ENCODE data around the gene SLC38A6.

SLC38A6 gene

DNA sequence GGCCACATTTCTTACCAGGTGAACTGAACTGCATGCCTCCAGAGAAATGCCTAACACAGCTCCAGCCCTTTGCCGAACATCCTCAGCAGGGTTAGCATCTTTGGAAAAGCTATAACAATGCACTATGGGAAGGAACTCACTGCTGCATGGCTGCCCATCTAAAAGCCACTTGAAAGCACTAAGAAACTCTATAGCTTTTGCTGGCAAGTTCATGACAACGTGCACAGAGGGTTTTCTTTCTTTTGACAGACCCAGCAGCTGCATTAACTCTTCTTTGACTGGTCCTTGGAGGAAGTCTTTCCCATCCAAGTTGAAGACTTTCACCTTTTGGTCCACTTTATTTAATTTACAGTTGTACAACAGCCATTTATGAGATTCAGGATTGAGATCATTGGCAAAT is 5.5 kb upstream of the SLC38A6 start:
- H3K4me3 ChIP-seq (ENCODE audit: low read depth, low read length): no peak overlapping the region

DNA sequence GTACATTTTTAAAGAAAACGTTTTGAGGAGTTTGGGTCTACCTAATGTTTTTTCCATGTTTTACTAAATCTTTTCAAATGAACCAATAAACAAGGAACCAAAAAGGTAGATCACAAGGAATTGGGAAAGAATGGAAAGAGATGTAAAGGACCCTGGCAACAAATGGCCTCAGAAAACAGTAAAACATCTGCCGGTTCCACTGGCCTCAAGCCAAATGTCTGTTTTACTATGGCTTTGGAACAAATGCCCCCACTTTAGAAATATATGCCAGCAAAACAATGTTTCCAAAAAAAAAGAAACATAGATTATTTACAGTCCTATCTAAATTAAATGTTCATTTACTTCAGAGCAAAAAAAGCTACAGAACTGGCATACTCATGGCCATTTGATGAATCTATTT is 3.2 kb upstream of the SLC38A6 start:
- no peak overlapping the region for H3K4me3 ChIP-seq (ENCODE audit: low read depth, low read length)

DNA sequence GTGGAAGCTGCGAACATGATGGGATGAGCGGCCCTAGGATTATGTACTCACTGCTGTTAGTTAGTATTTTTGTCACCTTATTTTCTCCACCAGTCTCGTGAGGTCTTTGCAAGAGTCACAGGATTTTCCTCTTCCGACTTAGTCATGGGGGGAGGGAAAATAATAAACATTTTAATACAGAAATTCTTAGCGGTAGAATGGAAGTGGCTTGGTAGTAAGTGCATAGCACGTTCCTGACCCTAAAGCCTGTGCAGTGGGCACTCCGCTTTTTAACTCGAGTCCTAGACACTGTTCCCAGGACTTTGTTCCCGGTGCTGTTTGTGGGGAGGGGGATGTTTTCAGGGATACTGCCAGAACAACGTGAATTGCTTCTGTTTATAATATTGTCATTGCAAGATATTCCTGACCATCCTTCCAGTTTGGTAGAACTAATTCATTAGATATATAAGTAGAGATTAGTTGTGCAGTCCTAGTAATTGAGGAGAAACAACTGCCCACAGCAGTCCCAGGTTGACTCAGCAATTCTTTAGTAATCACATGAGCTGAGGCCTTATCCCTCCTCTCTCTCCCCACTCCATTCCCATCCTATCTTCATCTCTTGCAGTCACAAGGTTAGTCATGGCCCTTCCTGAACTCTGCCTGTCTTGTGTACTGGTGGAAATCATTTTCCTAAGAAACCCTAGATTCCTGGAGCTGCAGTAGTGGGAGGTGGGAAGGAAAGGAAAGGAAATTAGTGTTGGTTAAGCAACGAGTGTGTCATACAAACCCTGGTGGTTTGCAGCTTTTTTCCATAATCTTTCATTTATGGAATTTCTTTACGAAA is 799 bp downstream of the SLC38A6 start:
- H3K4me3 ChIP-seq (ENCODE audit: low read depth, low read length): peak overlapping the region; percentile 92

DNA sequence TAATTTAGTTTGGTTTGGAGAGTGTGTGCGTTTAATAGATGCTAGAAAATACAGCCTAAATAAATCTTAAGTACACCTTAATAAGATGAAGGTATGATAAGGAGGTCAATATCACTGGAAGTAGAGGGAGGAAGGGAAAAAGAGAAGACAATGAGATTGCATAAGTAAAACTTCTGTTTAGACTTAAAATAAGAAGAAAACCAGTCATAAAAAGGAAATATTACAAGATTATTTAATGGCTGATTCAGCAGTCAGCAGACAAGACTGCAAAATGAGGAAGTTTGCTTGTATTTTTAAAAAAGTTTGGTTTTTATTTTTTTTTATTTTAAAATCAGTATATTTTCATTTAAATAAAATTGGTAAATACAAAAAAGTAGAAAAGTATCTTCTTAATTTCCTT is 3.2 kb downstream of the SLC38A6 start:
- no peak overlapping the region for H3K4me3 ChIP-seq (ENCODE audit: low read depth, low read length)

DNA sequence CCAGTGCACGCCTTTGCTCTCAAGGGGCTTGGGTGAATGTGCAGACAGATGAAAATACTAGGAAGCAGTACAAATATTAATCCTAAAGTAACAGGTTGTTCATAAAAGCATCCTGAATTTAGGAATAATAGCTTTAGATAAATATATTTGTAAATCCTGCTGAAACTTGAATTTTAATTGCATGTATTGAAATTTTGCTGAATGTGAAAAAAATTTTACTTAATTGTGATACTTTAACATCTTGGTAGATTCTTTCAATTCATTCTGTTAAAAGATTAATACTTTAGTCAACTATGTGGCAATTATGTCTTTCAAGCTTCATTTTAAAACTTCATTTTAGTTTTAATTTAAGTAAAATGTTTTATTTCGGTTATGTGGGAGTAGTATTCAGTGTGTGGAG is 5.5 kb downstream of the SLC38A6 start:
- no peak overlapping the region for H3K4me3 ChIP-seq (ENCODE audit: low read depth, low read length)

DNA sequence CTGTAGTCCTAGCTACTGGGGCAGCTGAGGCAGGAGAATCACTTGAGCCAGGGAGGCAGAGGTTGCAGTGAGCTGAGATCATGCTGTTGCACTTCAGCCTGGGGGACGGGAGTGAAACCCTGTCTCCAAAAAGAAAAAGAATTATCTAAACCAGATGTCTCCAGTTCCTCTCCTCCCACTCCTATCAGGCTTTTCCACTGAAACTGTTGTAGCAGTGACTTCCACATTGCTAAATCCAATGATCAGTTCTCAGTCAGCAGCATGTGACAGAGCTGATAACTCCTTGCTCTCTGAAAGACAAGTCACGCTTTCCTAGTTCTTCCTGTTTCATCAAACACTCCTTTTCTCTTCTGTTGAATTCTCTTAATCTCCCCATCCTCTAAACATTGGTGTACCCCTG is 8.6 kb downstream of the SLC38A6 start:
- H3K4me3 ChIP-seq (ENCODE audit: low read depth, low read length): no peak overlapping the region

DNA sequence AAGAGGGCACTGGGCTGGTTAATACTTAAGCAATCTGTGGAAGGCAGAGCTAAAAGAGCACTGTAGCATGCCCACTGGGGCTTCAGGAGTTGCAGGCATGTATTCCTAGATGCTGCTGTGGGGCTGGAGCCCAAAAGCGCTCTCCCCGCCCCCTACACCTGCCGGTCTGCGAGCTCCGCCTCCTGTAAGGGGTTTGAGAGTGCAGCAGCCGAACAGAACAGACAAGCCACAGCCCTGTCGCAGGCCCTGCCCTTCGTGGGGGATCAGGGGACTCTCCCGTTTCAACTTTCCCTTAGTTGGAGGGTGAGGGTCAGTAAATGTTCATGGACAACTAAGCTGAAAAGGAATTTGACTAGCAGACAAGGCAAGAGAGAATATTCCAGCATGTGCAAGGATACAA is 17.6 kb downstream of the SLC38A6 start:
- H3K4me3 ChIP-seq (ENCODE audit: low read depth, low read length): no peak overlapping the region

DNA sequence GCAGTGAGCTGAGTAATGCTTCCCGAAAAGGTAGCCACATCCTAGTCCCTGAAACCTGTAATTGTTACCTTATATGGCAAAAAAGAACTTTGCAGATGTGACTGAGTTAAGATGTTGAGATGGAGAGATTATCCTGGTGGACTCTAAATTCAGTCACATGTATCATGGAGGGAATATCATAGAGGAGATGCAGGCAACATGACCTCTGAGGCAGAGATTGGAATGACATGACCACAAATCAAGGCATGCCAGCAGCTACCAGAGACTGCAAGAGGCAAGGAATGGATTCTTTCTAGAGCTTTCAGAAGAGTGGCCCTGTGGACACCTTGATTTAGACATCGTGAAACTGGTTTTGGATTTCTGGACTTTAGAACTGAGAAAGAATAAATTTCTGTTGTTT is 18.5 kb downstream of the SLC38A6 start:
- H3K4me3 ChIP-seq (ENCODE audit: low read depth, low read length): no peak overlapping the region

DNA sequence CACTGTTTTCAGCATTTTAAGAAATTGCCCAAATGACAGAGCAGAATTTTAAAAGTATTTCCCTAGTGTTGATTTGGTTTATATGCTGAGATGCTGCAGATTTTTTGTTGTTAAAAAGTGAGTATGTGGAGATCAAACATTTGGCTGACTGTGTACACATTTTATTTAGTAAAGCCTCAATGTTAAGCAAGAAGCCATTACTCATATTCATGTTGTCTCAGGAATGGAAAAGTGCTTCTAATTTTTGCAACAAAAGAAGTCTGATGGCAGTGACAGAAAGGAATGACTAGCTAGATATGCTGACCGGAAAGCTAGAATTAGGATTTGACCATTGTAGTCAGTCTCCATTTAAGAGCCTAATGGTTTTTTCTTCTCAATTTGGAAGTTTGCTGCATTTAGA is 22.5 kb downstream of the SLC38A6 start:
- no peak overlapping the region for H3K4me3 ChIP-seq (ENCODE audit: low read depth, low read length)

DNA sequence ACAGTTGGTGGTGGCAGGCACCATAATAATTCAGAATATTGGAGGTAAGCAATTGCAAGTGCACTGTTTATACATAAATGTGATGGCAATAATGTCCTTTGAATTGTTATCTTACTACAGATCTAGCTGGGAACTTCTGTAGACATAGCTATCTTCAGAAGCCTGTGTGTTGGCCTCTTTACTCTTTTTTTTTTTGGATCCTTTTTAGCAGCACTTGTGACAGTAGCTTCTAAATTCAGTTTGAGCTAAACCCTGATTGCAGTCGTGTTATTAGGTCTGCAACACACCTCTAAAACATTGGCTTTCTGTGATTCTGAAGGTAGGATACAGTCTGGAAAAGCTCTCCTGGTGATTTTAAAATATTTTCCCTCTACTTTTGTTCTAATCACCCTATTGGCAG is 38.5 kb downstream of the SLC38A6 start:
- H3K4me3 ChIP-seq (ENCODE audit: low read depth, low read length): no peak overlapping the region

DNA sequence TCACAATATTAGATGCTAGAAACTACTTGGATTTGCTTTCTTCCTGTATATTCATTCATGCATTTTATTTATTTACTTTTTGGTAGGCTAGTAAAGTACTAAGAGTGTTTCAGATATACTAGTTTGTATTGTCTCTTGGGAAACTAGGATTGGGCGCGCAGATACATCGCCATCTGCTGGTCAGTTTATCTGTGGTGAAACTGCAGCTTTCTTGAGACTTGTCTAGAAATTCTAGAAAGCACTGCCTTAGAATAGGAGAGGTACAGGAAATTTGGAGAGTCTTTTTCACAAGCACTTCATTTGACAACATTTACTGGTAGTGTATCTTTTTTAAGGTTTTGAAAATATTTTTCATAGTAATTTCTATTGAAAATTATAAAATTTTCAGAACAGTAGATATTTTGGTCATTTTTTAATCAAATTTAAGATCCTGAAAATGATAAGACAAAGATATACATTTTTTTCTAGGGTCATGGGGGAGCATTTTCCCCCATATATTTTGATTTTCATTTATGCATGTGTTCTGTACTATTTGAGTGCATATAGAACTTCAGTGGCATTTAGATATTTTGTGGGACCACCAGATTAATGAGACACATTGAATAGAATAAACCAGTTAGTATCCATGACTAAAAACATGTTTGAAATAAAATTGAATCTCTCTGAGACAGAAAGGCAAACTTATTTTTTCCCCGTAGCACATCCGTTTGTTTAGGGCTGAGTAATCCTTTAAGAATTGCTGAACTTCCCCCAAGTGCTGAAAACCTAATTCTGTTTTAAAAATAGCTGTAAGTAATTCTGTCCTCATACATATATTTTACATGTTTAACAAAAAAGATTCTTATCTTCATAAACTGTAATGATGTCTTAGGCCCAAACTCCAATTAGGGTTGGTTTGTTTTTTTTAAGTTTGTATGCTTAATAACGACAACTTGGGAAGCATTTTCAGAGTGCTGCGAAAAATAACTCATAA is 44.5 kb downstream of the SLC38A6 start:
- H3K4me3 ChIP-seq (ENCODE audit: low read depth, low read length): no peak overlapping the region

DNA sequence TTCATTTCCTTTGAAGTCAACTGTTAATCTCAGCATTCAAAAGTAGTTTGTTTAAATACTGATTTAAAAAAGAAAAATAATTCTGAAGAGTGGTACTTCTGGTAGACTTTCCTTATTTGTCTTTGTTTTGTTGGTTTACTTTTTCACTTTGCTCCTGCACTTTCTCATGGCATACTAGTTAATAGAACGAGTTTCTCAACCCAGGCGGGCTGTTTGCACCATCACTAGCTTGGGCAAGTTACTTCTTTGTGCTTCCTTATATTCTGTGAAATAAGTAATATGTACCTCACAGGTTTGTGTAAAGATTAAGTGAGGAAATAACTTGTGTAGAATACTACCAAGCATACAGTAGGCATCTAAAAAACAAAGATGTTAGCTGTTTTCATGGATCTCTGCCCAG is 45.5 kb downstream of the SLC38A6 start:
- H3K4me3 ChIP-seq (ENCODE audit: low read depth, low read length): no peak overlapping the region

DNA sequence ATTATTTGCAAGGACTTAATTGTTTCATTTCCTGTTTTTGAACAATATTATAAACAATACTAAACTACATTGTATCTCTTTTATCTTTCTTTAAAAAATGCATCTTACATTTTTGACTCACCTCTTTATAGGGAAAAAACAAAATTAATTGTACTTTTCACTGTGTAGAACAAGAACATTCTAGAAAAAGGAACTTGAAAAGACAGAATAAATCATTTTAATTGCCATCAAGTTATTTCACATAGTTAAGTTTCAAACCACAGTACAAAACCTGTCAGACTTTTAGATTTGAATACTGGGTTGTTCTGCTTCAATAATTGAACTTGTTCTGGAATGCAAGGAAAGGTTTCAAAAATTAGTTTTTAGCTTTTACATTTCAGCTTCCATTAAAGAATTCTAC is 50.0 kb downstream of the SLC38A6 start:
- no peak overlapping the region for H3K4me3 ChIP-seq (ENCODE audit: low read depth, low read length)

DNA sequence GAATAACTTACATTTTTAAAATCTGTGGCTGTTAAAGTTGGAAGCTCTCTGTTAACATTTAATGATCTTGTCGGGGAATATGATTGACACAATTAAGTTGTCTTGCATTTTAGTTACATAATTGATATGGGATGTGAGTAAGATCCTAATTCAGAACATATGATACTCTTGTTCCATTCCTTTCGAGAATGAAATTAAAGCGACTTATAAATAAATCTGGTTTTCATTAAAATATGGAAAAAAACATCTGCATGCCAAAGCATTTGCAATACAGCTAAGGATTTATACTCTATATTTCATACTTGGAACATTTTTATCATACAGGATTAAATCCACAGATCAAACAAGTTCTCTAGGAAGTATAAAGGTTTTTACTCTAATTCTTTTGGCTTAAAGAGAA is 52.0 kb downstream of the SLC38A6 start:
- H3K4me3 ChIP-seq (ENCODE audit: low read depth, low read length): no peak overlapping the region

DNA sequence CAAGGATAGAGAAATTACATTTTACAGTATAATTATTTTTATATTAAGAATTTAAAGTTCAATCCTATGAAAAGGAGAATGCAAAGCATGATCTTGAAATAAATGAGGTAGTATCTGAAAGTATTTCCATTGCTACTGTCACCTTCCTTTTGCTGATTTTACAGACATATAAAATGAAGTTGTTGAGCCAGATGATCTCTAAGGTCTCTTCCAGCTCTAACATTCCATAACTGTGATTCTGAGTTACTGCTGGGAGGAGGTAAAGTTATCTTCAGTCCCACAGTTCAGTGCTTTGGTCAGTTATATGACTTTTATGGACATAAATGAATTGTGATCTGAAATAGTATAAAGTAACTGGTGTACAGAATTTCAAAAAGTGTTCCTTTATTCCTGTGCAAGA is 52.8 kb downstream of the SLC38A6 start:
- H3K4me3 ChIP-seq (ENCODE audit: low read depth, low read length): no peak overlapping the region

DNA sequence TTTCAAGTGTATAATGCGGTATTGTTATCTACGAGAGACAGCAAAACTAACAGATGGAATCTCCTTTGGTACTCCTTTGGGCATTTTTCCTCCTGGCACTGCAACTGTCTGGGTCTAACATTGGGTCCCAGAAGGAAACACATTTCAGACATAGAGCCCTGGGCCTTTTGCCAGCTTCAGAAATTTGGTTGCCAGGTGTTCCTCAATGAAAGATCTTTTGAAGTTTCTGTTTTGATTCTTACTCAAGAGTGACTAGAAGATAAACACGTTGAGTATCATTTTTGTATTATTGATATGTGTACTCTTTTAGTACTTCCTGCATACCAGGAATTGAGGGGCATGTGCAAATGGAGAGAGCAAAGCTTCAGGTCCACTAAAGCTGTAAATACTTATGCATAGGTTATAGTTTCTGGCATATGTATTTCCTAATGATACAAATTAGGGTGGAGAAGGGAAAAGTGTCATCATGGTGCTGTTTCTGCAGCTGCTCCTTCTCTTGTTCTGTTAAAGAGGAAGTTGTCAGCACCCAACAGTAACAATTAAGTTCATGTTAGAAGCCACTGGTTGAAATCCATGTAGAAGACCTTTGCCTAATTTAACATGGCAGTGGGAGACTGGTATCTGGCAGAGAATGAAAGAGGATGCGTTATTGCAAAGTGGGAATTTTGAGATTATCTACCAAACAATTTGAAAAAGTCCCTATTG is 53.5 kb downstream of the SLC38A6 start:
- no peak overlapping the region for H3K4me3 ChIP-seq (ENCODE audit: low read depth, low read length)

DNA sequence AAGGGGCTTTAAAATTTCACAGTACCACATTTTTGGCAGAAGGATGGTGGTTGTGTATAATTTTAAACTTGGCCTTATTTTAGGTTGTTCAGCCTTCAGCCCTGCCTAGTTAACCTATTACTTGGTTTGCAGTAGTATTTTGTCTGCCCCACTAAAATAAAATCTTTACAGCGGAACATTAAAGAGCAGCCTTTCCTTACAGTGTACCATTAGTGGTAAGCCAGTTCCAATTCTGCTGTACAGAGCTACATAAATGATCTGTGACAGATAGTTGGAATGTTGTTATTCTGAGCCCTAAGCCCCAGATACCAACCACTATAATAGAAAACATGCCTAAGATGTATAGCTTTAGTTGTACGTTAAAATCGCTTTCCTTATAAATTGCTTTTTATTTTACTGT is 56.2 kb downstream of the SLC38A6 start:
- H3K4me3 ChIP-seq (ENCODE audit: low read depth, low read length): no peak overlapping the region

DNA sequence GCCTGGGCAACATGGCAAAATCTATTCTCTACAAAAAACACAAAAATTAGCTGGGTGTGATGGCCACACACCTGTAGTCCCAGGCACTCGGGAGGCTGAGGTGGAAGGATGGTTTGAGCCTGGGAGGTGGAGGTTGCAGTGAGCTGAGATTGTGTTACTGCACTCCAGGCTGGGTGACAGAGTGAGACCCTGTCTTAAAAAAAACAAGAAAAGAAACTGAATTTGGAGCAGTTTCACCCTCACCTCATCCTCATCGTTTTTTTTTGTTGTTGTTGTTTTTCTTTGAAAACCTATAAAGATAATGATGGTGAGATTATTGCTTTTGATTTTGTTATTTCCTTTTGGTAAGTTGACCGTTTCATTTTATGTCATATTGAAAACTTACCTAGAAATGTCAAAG is 60.7 kb downstream of the SLC38A6 start:
- no peak overlapping the region for H3K4me3 ChIP-seq (ENCODE audit: low read depth, low read length)

DNA sequence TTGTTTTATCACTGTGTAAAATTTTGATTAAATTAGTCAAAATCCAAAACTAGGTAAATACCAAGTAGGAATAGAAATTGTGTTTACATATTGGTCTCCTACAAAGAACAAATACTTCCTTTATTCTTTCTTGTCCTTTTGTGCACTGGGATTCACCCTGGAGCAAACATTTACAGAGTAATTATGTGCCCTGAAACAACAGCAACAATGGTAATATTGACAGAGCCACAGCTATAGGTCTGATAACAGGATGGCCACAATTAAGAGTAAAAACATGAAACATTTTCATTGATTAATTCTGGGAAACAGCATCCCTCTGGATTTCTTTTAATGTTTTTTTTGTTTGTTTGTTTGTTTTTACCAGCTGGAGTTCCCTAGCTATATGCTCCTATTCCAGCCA is 61.2 kb downstream of the SLC38A6 start:
- no peak overlapping the region for H3K4me3 ChIP-seq (ENCODE audit: low read depth, low read length)

DNA sequence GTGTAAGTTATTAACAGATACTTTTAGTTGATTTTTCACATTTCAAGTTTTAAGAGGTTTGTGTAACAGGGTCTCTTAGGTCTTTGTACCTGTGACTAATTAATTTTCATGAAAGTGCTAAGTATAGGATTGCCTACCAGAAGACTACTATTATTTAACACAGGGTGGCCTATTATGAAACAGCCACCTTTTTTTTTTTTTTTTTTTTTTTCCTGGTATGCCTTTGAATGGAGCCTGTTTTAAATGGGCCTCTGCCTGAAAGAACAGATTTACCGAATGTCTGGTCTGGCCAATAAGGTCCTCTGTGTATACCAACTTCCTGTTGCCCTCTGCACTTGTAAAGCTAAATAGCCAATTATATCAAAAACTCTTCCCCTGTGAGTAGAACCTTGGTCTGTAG is 62.5 kb downstream of the SLC38A6 start:
- no peak overlapping the region for H3K4me3 ChIP-seq (ENCODE audit: low read depth, low read length)

DNA sequence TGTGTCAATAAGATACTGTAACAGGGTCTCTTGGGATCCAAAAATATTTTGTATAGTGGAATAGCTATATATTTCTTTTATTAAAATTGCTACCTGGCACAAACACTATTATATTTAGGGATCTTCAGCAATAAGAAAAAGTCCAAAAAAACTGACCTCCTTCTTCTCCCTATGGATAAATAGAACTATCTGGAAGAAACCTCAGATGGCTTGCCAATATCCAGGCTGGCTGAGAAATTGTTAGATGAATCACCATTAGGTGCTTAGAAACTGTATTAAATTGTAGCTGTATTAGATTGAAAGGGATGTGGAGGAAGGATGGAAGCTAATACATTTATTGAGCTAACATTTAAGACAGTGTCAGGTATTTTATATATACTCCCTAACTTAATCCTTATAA is 66.0 kb downstream of the SLC38A6 start:
- H3K4me3 ChIP-seq (ENCODE audit: low read depth, low read length): no peak overlapping the region

Data from iPS-11a (cell line).